ENCODE data around the gene DMAP1. TPM values are rescaled to one million over a fixed set of nuclear protein-coding genes. Genes with fewer than 3 reads are reported as not detected.

The DMAP1 gene
- total RNA-seq, 2 donors from 2014 or later, result 49.1 to 53.8 TPM

DNA sequence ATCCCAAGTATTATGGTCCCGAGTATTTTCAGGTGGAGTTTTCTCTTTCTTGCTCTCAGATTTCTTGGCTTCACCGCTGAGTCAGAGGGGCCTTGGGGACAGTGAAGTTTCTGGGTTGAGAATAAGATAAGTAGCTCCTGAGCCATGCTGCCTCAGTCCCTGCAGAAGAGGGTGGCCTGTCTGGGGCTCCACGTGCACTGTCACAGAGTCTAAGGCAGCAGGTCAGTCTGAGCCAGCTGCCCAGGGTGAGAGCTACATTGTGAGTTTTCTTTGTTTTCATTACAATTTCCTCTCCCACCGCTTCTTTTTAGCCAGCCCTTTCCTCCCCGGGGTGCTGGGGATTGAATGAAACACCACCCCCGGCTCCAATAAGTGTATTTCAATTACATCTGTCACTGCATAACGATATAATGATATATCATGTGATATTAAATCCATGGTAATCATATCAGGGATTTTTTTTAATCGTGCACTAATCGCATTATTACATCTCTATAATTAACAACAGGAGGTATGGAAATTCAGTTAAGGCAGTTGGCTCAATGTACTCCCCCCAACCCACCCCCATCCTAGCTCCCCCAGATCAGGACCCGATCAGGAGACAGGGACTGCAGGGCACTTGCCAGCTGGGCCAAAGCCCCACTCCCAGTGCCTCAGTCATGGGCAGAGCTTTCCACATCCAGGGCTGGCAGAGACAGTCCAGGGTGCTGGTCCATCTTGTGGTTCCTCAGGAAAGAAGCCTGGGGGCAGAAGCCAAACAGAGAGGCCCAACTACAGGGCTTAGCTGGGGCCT lies 43.7 kb downstream of the DMAP1 start:
- no peak overlapping the region for H3K4me3 Mint-ChIP-seq
- peaks cover 24% of the 10 kb centered on the region for H3K4me1 ChIP-seq (ENCODE audit: control insufficient read depth, insufficient read depth, low read length)
- DNase-seq, result no peak
- H3K4me1 Mint-ChIP-seq, result peaks cover 28% of the 10 kb centered on the region
- no peaks in the 10 kb centered on the region for H3K27me3 ChIP-seq (ENCODE audit: control insufficient read depth, insufficient read depth, low read length, poor library complexity, severe bottlenecking)
- no peak overlapping the region for H3K9ac ChIP-seq (ENCODE audit: extremely low read depth, low read length, poor library complexity, severe bottlenecking)
- H3K36me3 Mint-ChIP-seq (ENCODE audit: low read depth), result peaks cover 3% of the 10 kb centered on the region
- H3K27me3 Mint-ChIP-seq (ENCODE audit: insufficient read depth), result no peaks in the 10 kb centered on the region
- no peak overlapping the region for H3K4me3 ChIP-seq (ENCODE audit: low read length)
- H3K36me3 ChIP-seq (ENCODE audit: control insufficient read depth, insufficient read depth, low read length), result peaks cover 5% of the 10 kb centered on the region
- WGBS, 2 experiments (ENCODE audit: insufficient coverage in 1 of 2, insufficient read length in 1 of 2), result 76 to 80% methylated on average over 2 to 7 of the region's 10 CpGs
- H3K27ac ChIP-seq (ENCODE audit: low read depth, low read length), result no peak overlapping the region
- no peaks in the 10 kb centered on the region for H3K9me3 ChIP-seq (ENCODE audit: control insufficient read depth, low read length)
- TF ChIP-seq, protein P1, sequence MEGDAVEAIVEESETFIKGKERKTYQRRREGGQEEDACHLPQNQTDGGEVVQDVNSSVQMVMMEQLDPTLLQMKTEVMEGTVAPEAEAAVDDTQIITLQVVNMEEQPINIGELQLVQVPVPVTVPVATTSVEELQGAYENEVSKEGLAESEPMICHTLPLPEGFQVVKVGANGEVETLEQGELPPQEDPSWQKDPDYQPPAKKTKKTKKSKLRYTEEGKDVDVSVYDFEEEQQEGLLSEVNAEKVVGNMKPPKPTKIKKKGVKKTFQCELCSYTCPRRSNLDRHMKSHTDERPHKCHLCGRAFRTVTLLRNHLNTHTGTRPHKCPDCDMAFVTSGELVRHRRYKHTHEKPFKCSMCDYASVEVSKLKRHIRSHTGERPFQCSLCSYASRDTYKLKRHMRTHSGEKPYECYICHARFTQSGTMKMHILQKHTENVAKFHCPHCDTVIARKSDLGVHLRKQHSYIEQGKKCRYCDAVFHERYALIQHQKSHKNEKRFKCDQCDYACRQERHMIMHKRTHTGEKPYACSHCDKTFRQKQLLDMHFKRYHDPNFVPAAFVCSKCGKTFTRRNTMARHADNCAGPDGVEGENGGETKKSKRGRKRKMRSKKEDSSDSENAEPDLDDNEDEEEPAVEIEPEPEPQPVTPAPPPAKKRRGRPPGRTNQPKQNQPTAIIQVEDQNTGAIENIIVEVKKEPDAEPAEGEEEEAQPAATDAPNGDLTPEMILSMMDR (conservative IDR thresholded peaks at IDR 0.05), result no peak
- H3K9me3 Mint-ChIP-seq, result no peaks in the 10 kb centered on the region
- H3K27ac Mint-ChIP-seq, result no peak overlapping the region

DNA sequence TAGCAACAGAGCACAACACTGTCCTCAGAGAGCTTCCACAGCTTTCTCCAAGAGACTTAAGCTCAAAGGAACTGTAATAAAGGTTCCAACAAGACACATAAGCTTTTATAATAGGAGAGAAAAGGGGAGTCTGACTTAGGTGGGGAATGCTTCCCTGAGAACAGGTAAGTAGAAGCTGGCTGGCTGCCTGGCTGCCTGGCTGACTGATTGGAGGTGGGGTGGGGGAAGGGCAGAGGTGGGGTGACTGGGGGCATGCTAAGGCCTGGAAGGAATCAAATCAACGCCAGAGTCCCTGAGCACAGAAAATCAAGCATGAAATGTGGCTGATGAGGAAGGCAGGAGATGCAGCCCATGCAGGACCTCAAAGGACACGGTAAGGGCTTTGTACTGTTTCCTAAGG lies 45.8 kb downstream of the DMAP1 start:
- Mint-ChIP-seq H3K4me1 (peaks cover 40% of the 10 kb centered on the region), H3K9me3 (no peaks in the 10 kb centered on the region), H3K36me3 (ENCODE audit: low read depth) (peaks cover 3% of the 10 kb centered on the region), H3K27me3 (ENCODE audit: insufficient read depth) (no peaks in the 10 kb centered on the region), H3K27ac (no peak overlapping the region), H3K4me3 (no peak overlapping the region)
- H3K4me1 ChIP-seq (ENCODE audit: control insufficient read depth, insufficient read depth, low read length), result peaks cover 24% of the 10 kb centered on the region
- no peak for DNase-seq
- 94 to 100% methylated on average over 1 to 2 of the region's 2 CpGs for WGBS, 2 experiments (ENCODE audit: insufficient coverage in 1 of 2, insufficient read length in 1 of 2)
- H3K36me3 ChIP-seq (ENCODE audit: control insufficient read depth, insufficient read depth, low read length), result peaks cover 10% of the 10 kb centered on the region
- TF ChIP-seq, protein P1 (conservative IDR thresholded peaks at IDR 0.05), result no peak
- no peak overlapping the region for H3K9ac ChIP-seq (ENCODE audit: extremely low read depth, low read length, poor library complexity, severe bottlenecking)
- H3K27me3 ChIP-seq (ENCODE audit: control insufficient read depth, insufficient read depth, low read length, poor library complexity, severe bottlenecking), result no peaks in the 10 kb centered on the region
- no peaks in the 10 kb centered on the region for H3K9me3 ChIP-seq (ENCODE audit: control insufficient read depth, low read length)
- no peak overlapping the region for H3K4me3 ChIP-seq (ENCODE audit: low read length)
- H3K27ac ChIP-seq (ENCODE audit: low read depth, low read length), result no peak overlapping the region

DNA sequence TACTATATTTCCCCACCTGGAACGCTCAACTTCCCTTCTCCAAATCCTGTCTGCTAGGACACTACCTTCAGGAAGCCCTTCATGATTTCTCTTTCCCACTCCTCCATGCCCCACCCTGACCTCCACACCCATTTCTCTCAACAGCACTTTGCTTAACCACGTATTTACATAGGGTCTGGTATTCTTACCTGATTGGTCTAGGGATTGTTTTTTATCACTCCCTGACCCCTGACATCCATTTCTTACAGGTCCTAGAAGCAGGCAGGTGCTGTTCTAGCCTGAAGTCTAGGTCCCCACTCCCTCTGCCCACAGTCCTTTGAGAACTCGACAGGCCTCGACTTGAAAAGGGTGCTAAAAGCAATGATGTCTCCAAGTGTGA lies 47.5 kb downstream of the DMAP1 start:
- H3K36me3 Mint-ChIP-seq (ENCODE audit: low read depth), result peaks cover 6% of the 10 kb centered on the region
- H3K4me1 Mint-ChIP-seq, result peaks cover 44% of the 10 kb centered on the region
- no peak overlapping the region for H3K27ac Mint-ChIP-seq
- no peaks in the 10 kb centered on the region for H3K27me3 Mint-ChIP-seq (ENCODE audit: insufficient read depth)
- Histone ChIP-seq H3K9me3 (ENCODE audit: control insufficient read depth, low read length) (no peaks in the 10 kb centered on the region), H3K4me3 (ENCODE audit: low read length) (no peak overlapping the region), H3K27ac (ENCODE audit: low read depth, low read length) (no peak overlapping the region), H3K36me3 (ENCODE audit: control insufficient read depth, insufficient read depth, low read length) (peaks cover 10% of the 10 kb centered on the region), H3K9ac (ENCODE audit: extremely low read depth, low read length, poor library complexity, severe bottlenecking) (no peak overlapping the region), H3K4me1 (ENCODE audit: control insufficient read depth, insufficient read depth, low read length) (peaks cover 20% of the 10 kb centered on the region), H3K27me3 (ENCODE audit: control insufficient read depth, insufficient read depth, low read length, poor library complexity, severe bottlenecking) (no peaks in the 10 kb centered on the region)
- TF ChIP-seq, protein P1 (conservative IDR thresholded peaks at IDR 0.05), result no peak
- DNase-seq, result no peak
- no peak overlapping the region for H3K4me3 Mint-ChIP-seq
- H3K9me3 Mint-ChIP-seq, result no peaks in the 10 kb centered on the region
- WGBS, 2 experiments (ENCODE audit: insufficient coverage in 1 of 2, insufficient read length in 1 of 2), result 87 to 90% methylated on average over 2 to 4 of the region's 4 CpGs

Data from endodermal cell (in vitro differentiated cells).